ENCODE data around the gene SERTAD2. TPM values are rescaled to one million over a fixed set of nuclear protein-coding genes. Genes with fewer than 3 reads are reported as not detected.

Gene SERTAD2
- total and polyA plus RNA-seq, 2 of the 4 experiments (the other 2 are of a cell fraction), result 5.0 to 11.0 TPM

DNA sequence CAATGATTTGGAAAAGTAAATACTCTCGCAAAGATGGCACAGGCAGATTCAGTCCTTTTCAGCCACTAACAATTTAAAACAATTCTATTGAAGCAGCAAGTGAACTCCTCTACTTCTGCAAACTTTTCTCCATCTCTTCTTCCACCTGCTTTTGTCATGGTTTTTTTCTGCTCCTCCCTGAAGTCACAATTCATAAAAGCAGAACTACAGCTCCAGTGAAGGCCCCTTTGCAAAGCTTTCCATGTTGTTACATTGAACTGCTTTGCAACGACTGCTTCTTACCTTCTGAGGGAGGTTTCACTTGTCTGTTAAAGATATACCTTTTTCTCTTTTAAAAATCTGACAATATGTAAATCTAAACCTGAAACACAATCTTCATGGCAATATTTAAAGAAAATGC, 3.7 kb upstream of the SERTAD2 start:
- no peak overlapping the region for H3K23ac ChIP-seq (ENCODE audit: low read depth, low read length)
- no peak overlapping the region for H4K8ac ChIP-seq (ENCODE audit: low read depth in 2 of 2, low read length in 2 of 2)
- H2BK15ac ChIP-seq (ENCODE audit: low read depth, low read length), result no peak overlapping the region
- no peak overlapping the region for H2AFZ ChIP-seq (replicated peaks; ENCODE audit: low read length, poor library complexity)
- no CpG with 5 or more reads among the region's 2 CpGs for WGBS, 2 experiments (ENCODE audit: extremely low coverage in 2 of 2, insufficient read length in 1 of 2)
- no peak overlapping the region for H4K5ac ChIP-seq (ENCODE audit: low read depth, low read length)
- TF ChIP-seq MAFK (IDR thresholded peaks at IDR 0.05; ENCODE audit: low read depth, low read length) (no peak), MAZ (IDR thresholded peaks at IDR 0.05; ENCODE audit: borderline replicate concordance, low read depth, low read length) (no peak), SMC3 (IDR thresholded peaks at IDR 0.05; ENCODE audit: low read depth, low read length) (no peak), RCOR1 (IDR thresholded peaks at IDR 0.05; ENCODE audit: insufficient replicate concordance, low read length) (no peak), RFX5 (IDR thresholded peaks at IDR 0.05; ENCODE audit: low read depth, low read length) (no peak), FOS (IDR thresholded peaks at IDR 0.05; ENCODE audit: low read depth, low read length) (no peak), POLR2A (IDR thresholded peaks at IDR 0.05; ENCODE audit: low read depth, low read length) (no peak), CEBPB (IDR thresholded peaks at IDR 0.05; ENCODE audit: low read depth, low read length) (no peak), NFE2L2 (IDR thresholded peaks at IDR 0.05; ENCODE audit: low read depth, low read length) (no peak), BHLHE40 (IDR thresholded peaks at IDR 0.05; ENCODE audit: low read depth, low read length) (no peak)
- TF ChIP-seq, protein P1, sequence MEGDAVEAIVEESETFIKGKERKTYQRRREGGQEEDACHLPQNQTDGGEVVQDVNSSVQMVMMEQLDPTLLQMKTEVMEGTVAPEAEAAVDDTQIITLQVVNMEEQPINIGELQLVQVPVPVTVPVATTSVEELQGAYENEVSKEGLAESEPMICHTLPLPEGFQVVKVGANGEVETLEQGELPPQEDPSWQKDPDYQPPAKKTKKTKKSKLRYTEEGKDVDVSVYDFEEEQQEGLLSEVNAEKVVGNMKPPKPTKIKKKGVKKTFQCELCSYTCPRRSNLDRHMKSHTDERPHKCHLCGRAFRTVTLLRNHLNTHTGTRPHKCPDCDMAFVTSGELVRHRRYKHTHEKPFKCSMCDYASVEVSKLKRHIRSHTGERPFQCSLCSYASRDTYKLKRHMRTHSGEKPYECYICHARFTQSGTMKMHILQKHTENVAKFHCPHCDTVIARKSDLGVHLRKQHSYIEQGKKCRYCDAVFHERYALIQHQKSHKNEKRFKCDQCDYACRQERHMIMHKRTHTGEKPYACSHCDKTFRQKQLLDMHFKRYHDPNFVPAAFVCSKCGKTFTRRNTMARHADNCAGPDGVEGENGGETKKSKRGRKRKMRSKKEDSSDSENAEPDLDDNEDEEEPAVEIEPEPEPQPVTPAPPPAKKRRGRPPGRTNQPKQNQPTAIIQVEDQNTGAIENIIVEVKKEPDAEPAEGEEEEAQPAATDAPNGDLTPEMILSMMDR (conservative IDR thresholded peaks at IDR 0.05; ENCODE audit: low read depth, low read length), result no peak
- H3K14ac ChIP-seq (replicated peaks; ENCODE audit: low read depth, low read length), result no peak overlapping the region
- H3K4me2 ChIP-seq (ENCODE audit: low read depth, low read length), result no peak overlapping the region
- DNase-seq (no peak), ATAC-seq (ENCODE audit: low read depth) (no peak)
- no peak overlapping the region for H3K9ac ChIP-seq (ENCODE audit: low read depth, low read length)
- no peaks in the 10 kb centered on the region for H3K9me3 ChIP-seq (ENCODE audit: control insufficient read depth, insufficient read depth, low read length)
- peaks cover 5% of the 10 kb centered on the region; the same call in 1 of the 2 replicates for H4K20me1 ChIP-seq (ENCODE audit: insufficient read depth, low read length)
- in situ Hi-C loops (cut with MboI; ENCODE audit: low sequenced_read_pairs), result loop anchor here (5.0 kb wide), 1 partner anchor 75 kb away; no protein-coding TSS in a partner anchor
- dilution Hi-C loops (cut with HindIII; ENCODE audit: low sequenced_read_pairs, unreplicated experiment), result no loop called here
- no peak overlapping the region for H3K56ac ChIP-seq (ENCODE audit: extremely low read depth, insufficient read depth, low read length)
- no peak overlapping the region for H3K4ac ChIP-seq (ENCODE audit: low read depth, low read length)
- H2BK120ac ChIP-seq (ENCODE audit: low read depth, low read length), result no peak overlapping the region
- peaks cover 3% of the 10 kb centered on the region; the same call in 1 of the 2 replicates for H3K4me1 ChIP-seq (ENCODE audit: control insufficient read depth, insufficient read depth, low read length)
- H4K91ac ChIP-seq (ENCODE audit: insufficient read depth, low read depth, low read length), result no peak overlapping the region
- no peaks in the 10 kb centered on the region for H3K27me3 ChIP-seq (ENCODE audit: control insufficient read depth, insufficient read depth, low read length)
- no peaks in the 10 kb centered on the region for H3K9me1 ChIP-seq (ENCODE audit: insufficient read depth, low read length)
- no peak overlapping the region for H2AK5ac ChIP-seq (ENCODE audit: low read depth, low read length)
- no peak overlapping the region for H2BK5ac ChIP-seq (ENCODE audit: low read depth, low read length, poor library complexity, severe bottlenecking)
- no TSS peak for BruUV-seq (replicated peaks)
- H3K79me1 ChIP-seq (ENCODE audit: low read depth in 1 of 2, low read length in 2 of 2), result peaks cover 4 to 6% of the 10 kb centered on the region in 2 experiments; a peak in 3 of 4 replicates
- ChIA-PET POLR2A (ENCODE audit: unreplicated experiment) (no interaction called here), CTCF (no interaction called here)
- no peak overlapping the region for H2AK9ac ChIP-seq (replicated peaks; ENCODE audit: low read depth, low read length, poor library complexity)
- H3K36me3 ChIP-seq (ENCODE audit: control insufficient read depth, insufficient read depth, low read length), result no peaks in the 10 kb centered on the region
- H2BK20ac ChIP-seq (ENCODE audit: low read depth, low read length), result no peak overlapping the region
- no peak overlapping the region for H3K27ac ChIP-seq (ENCODE audit: insufficient read depth, low read length)
- H3K4me3 ChIP-seq (ENCODE audit: insufficient read depth, low read depth, low read length), result no peak overlapping the region
- H3K18ac ChIP-seq (ENCODE audit: low read depth, low read length), result no peak overlapping the region
- intact Hi-C loops (cut with micrococcal nuclease), result no loop called here
